Small intestine (tissue), 7 donors: ENCODE data around the gene AGFG2. TPM values are rescaled to one million over a fixed set of nuclear protein-coding genes. Genes with fewer than 3 reads are reported as not detected.

Experiments
- DNase-seq, 2 donors: peaks; one replicate each; pipeline versions ENCODE4 v3.0.0 to v3.0.0-alpha.2; 2013
- FAIRE-seq: peaks from 2 replicates; lab custom pipeline; 2012; peaks lifted over from hg19 to GRCh38; lab: Jason Lieb, UNC
- H3K27ac ChIP-seq, 3 donors: one replicate each; pipeline ENCODE4 v1.5.1; 2013; ENCODE audit warnings: low read length in 2 of 3, mild to moderate bottlenecking in 2 of 3, control low read depth in 1 of 3, inconsistent platforms in 1 of 3, low read depth in 1 of 3, moderate library complexity in 1 of 3
- H3K27me3 ChIP-seq, 3 donors: one replicate each; pipeline ENCODE4 v1.6.1; 2013; ENCODE audit warnings: low read length in 3 of 3, inconsistent platforms in 1 of 3; ENCODE audit not compliant: control insufficient read depth in 3 of 3, insufficient read depth in 3 of 3
- H3K36me3 ChIP-seq, 3 donors: one replicate each; pipeline ENCODE4 v1.6.1; 2013; ENCODE audit warnings: low read length in 3 of 3, inconsistent platforms in 1 of 3, low read depth in 1 of 3, mild to moderate bottlenecking in 1 of 3, moderate library complexity in 1 of 3; ENCODE audit not compliant: control insufficient read depth in 3 of 3, insufficient read depth in 2 of 3
- H3K4me1 ChIP-seq, 3 donors: one replicate each; pipeline ENCODE4 v1.6.1; 2013; ENCODE audit warnings: low read length in 2 of 3, inconsistent platforms in 1 of 3, low read depth in 1 of 3, mild to moderate bottlenecking in 1 of 3, moderate library complexity in 1 of 3; ENCODE audit not compliant: control insufficient read depth in 3 of 3, insufficient read depth in 2 of 3
- H3K4me3 ChIP-seq, 3 donors: one replicate each; pipeline ENCODE4 v1.5.1; 2013; ENCODE audit warnings: low read length in 3 of 3, control low read depth in 1 of 3, inconsistent platforms in 1 of 3, low read depth in 1 of 3, mild to moderate bottlenecking in 1 of 3, moderate library complexity in 1 of 3
- H3K9me3 ChIP-seq, 2 donors: one replicate each; pipeline ENCODE4 v1.6.1; 2013; ENCODE audit warnings: low read depth in 1 of 2, low read length in 1 of 2; ENCODE audit not compliant: control insufficient read depth in 2 of 2, insufficient read depth in 1 of 2
- WGBS, 3 donors: extraction: QIAGEN DNeasy Blood & Tissue Kit; methylation state at CpG; one replicate each; pipeline ENCODE4 v1.1.7; 2013; 5-methylcytosine and 5-hydroxymethylcytosine counted together
- polyA plus RNA-seq, 4 donors: library from polyadenylated mRNA; stranded (reverse) in 3 of 4; unstranded in 1 of 4; fragments of 200-250 nt in 3 of 4; fragments of 120-200 nt in 1 of 4; gene quantifications; one replicate each; pipeline versions ENCODE4 v1.2.1 to v1.2.3, GENCODE V29; 2013
- donor health status: healthy with polysubstance abuse.
- donor health status: control.
- donor health status: control.
- donor health status: Bipolar disorder and iron deficiency.
- donor health status: healthy.

The AGFG2 gene
- polyA plus RNA-seq, 4 donors, result 9.5 to 23.9 (median 16.4) TPM

DNA sequence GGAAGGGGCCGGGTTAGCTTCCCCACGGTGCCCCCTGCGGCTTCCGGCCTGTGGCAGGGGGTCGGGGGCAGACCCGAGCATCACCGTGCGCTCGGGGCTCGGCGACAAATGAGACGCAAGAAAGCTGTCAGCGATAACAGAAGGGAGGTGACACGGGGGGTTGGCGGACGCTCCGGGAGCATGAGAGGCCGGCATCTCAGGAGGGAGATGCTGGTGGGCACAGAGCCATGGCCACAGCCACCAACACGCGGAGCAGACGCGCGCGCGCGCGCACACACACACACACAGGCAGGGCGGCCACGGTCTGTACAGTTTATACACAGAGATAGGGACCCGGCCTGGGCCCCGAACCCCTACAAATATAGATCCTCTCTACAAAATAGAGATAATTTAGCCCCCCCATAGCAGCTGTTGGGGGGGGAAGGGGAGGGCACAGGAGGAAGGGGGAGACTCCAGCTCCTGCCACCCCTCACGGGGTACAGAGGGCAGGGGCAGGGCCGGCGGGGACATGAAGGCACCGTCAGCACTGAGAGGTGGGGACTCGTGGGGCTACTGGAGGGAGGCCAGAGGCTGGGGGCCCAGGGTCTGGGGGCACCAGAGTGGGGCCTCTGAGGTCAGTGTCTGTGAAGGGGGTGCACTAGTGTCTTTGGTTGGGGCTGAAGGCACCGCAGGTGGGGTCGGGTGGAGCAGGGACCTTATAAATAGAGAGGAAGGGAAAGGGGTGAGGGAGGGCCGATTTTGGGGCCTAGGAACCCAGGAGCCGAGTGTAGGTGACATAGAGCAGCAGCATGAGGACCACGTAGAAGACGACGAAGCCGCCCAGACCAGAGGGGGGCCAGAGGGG, 35.6 kb downstream of the AGFG2 start:
- Histone ChIP-seq H3K36me3 (peaks cover 22 to 72% (median 26%) of the 10 kb centered on the region in 3 donors), H3K4me1 (peaks cover 0 to 16% (median 0%) of the 10 kb centered on the region in 3 donors), H3K27me3 (no peaks in the 10 kb centered on the region), H3K9me3 (no peaks in the 10 kb centered on the region), H3K27ac (no peak overlapping the region), H3K4me3 (no peak overlapping the region)
- DNase-seq (no peak), FAIRE-seq (no peak)
- 92 to 95% (median 94%) methylated on average over 42 to 44 of the region's 44 CpGs for WGBS, 3 donors

DNA sequence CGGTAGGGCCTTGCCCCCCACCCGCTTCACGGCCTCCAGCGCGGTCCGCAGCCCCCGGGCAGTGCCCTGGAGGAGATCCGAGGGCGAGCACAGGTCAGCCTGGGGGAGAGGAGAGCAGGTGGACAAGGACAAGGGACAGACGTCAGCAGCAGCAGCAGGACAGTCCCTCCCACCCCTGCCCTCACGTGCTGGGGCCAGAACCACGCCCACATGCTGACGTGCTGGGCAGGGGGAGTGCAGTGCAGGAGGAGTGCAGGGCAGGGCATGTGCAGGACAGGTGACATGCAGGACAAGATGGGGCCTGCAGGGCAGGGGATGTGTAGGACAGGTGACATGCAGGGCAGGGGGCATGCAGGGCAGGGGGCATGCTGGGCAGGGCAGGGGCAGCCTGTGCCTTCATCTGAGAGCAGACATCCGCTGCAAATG, 36.2 kb downstream of the AGFG2 start:
- Histone ChIP-seq H3K36me3 (peaks cover 22 to 78% (median 26%) of the 10 kb centered on the region in 3 donors), H3K9me3 (no peaks in the 10 kb centered on the region), H3K27ac (no peak overlapping the region), H3K27me3 (no peaks in the 10 kb centered on the region), H3K4me3 (no peak overlapping the region), H3K4me1 (peaks cover 0 to 10% (median 0%) of the 10 kb centered on the region in 3 donors)
- no peak for FAIRE-seq
- WGBS, 3 donors, result 74 to 84% (median 82%) methylated on average over 13 to 14 of the region's 14 CpGs
- DNase-seq, result peak in 1 of 2 donors; percentile 22

DNA sequence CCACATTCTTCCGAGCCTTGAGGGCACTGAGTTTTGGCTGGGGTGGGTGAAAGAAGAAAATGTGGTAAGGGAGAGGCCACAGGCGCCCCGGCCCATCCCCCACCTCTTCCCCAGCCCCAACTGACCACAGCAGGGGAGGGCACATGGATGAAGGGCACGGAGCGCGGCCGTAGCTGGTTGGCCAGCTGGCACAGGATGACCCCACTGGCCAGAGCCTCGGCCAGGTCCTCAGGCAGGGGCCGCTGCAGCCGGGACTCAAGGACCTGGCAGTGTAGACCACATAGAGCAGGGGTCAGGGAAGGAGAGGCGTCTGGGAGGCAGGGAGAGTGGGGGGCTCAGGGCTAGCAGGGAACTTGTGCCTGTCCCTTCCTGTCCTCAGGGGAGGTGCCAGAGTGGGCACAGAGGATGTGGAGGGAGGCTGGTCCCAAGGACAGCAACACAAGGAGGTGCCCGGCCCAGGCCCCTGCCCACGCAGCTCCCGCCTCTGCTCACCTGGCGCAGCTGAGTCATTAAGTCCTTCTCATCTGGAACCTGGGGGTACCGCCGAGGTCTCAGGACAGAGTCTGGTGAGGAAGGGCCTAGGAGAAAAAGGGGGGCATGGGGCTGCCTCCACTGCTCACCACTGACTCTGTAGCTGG, 36.9 kb downstream of the AGFG2 start:
- H3K4me1 ChIP-seq, result peaks cover 0 to 4% (median 0%) of the 10 kb centered on the region in 3 donors
- DNase-seq (no peak), FAIRE-seq (no peak)
- WGBS, 3 donors, result 89 to 92% (median 91%) methylated on average over 15 to 17 of the region's 17 CpGs
- H3K4me3 ChIP-seq, result no peak overlapping the region
- no peaks in the 10 kb centered on the region for H3K9me3 ChIP-seq
- H3K27ac ChIP-seq, result no peak overlapping the region
- peaks cover 22 to 81% (median 27%) of the 10 kb centered on the region in 3 donors for H3K36me3 ChIP-seq
- no peaks in the 10 kb centered on the region for H3K27me3 ChIP-seq

DNA sequence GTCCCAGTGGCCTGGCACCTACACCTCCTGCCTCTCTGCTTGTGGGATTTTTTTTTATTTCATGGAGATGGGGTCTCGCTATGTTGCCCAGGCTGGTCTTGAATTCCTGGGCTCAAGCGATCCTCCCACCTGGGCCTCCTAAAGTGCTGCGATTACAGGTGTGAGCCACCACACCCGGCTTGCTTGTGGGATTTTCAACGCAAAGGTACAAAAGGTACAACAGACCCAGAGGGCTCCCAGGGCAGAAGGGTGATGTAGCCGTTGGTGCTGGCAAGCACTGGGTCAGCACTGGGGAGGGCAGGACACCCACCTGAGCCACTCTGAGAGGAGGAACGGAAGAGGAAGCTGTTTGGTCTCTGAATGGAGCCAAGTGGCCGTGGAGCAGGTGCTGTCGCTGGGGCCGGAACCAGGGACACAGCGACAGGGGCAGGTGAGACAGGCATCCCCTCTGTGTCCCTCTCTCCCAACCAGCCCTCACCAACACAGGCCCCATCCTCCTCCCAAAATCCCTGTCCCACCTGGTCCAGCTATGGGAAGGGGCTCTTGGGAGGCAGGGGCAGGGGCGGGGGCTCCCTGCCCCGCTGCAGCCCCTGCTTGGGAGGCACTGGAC, 37.5 kb downstream of the AGFG2 start:
- Histone ChIP-seq H3K36me3 (peaks cover 24 to 86% (median 30%) of the 10 kb centered on the region in 3 donors), H3K27me3 (no peaks in the 10 kb centered on the region), H3K4me3 (no peak overlapping the region), H3K27ac (no peak overlapping the region), H3K4me1 (no peaks in the 10 kb centered on the region), H3K9me3 (no peaks in the 10 kb centered on the region)
- 94 to 96% (median 95%) methylated on average over 13 of the region's 13 CpGs for WGBS, 3 donors
- no peak for DNase-seq
- no peak for FAIRE-seq

DNA sequence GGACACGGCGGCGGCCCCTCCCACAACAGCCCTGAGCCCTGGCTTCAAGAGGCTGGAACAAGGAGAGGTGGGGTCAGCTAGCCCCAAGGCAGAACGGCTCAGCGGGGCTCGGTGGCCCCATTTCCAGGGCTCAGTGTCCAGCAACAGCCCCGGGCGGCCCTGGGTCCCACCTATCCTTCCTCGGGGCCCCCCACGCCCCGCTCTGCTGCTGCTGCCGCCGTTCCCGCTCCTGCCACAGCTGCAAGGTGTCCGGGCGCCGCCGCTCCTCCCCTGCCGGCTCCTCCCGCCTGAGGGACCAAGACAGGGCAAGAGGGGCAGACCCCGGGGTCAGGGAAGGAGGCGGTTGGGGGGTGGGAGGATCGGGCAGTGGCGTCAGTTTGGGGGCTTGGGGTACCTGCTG, 38.1 kb downstream of the AGFG2 start:
- FAIRE-seq, result no peak
- H3K9me3 ChIP-seq, result no peaks in the 10 kb centered on the region
- DNase-seq, result no peak
- H3K4me1 ChIP-seq, result peaks cover 0 to 1% (median 0%) of the 10 kb centered on the region in 3 donors
- H3K4me3 ChIP-seq, result no peak overlapping the region
- peaks cover 30 to 89% (median 32%) of the 10 kb centered on the region in 3 donors for H3K36me3 ChIP-seq
- WGBS, 3 donors, result 92 to 96% (median 94%) methylated on average over 17 to 24 of the region's 24 CpGs
- no peak overlapping the region for H3K27ac ChIP-seq
- no peaks in the 10 kb centered on the region for H3K27me3 ChIP-seq

DNA sequence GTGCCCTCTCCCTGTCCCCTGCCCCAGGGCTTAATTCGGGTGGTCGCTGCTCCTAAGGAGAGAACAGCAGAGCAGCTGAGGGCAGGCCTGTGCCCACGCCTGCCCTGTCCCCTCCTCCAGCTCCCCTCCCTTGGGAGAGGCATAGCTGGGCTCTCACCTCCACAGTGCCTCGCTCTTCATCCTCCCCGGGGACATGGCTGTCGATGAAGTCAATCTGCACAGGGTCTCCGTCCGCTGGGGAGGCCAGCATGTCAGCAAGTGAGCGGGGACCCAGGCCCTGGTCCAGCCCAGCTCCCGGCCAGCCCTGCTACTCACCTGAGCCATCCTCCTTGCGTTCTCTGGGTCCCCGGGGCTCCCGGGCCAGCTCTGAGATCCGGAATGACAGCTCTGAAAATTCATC, 38.5 kb downstream of the AGFG2 start:
- Histone ChIP-seq H3K4me1 (peaks cover 0 to 5% (median 0%) of the 10 kb centered on the region in 3 donors), H3K36me3 (peaks cover 31 to 91% (median 33%) of the 10 kb centered on the region in 3 donors), H3K4me3 (no peak overlapping the region), H3K27me3 (no peaks in the 10 kb centered on the region), H3K9me3 (no peaks in the 10 kb centered on the region), H3K27ac (no peak overlapping the region)
- DNase-seq (no peak), FAIRE-seq (no peak)
- WGBS, 3 donors, result 89 to 94% (median 93%) methylated on average over 11 to 14 of the region's 14 CpGs

DNA sequence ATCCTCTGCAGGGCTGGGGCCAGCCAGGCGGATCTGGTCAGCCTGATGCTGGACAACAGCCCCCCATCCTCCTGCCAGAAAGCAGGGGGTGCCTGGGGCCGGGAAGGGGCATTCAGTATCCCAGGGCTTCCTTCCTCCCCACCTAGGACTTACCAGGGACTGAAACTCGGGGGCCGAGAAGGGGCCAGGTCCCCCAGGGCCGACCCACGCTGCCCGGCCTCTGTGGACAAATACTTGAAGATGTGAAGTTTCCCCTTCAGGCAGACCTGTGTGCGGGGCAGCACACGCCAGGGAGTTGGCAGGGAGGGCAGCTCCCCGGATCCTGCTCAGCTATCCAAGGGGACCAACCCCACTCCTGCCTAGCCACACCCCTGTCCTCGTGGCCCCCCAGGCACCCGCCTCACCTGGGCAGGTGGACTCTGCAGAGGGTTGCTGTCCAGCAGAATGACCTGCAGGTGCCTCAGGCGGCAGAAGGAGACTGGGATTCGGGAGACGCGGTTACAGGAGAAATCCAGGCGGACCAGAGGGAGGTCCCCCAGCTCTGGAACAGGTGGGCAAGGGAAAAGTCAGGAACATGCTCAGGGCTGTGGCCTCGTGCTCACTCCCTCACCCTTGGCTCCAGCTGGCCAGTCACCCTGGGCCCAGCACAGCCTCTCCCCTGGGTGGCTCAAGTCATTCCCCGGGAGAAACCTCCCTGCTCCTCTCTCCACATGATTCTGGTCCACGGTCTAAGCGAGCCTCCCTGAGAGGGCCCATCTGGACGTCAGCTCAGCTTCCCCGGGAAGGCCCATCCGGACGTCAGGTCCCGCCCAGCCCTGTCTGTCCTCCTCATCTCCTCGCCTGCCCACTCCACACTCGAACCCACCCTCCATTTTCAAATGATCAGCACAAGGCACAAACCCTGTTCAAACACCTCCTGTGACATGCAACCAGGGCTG, 39.5 kb downstream of the AGFG2 start:
- no peak overlapping the region for H3K4me3 ChIP-seq
- peaks cover 31 to 92% (median 33%) of the 10 kb centered on the region in 3 donors for H3K36me3 ChIP-seq
- no peaks in the 10 kb centered on the region for H3K9me3 ChIP-seq
- WGBS, 3 donors, result 91 to 94% (median 94%) methylated on average over 28 of the region's 28 CpGs
- H3K4me1 ChIP-seq, result peaks cover 0 to 15% (median 0%) of the 10 kb centered on the region in 3 donors
- no peak for FAIRE-seq
- H3K27me3 ChIP-seq, result no peaks in the 10 kb centered on the region
- DNase-seq, result no peak
- H3K27ac ChIP-seq, result no peak overlapping the region
